ENCODE measurements around the gene DOCK10. TPM values are rescaled to one million over a fixed set of nuclear protein-coding genes. Genes with fewer than 3 reads are reported as not detected.
"Not testable (repeated sequence)": the region's sequence is repeated elsewhere in the genome, so short reads cannot be mapped to it uniquely, and the experiment has no call there.

DOCK10 gene
- total RNA-seq, 1 donor from 2014 or later = 6.0 TPM

DNA sequence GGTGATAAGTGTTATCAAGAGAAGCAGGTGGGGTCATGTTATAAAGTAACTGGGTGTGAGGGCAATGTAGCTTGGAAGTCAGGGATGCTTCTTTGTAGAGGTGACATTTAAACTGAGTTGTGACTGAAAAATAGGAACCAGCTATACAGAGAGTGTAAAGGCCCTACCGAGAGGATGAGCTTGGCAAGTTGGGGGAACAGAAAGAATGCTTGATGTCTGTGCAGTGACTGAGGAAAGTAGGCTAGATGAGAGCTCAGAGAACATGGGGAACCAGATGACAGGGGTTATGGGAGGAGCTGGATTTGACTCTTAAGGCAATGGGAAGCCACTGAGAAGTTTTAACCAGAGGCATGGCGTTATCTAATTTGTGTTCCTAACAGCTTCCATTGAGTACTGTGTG, 115.3 kb downstream of the DOCK10 start:
- ATAC-seq = peak; percentile 17

GRCh38 chr2:224925810-224926100, 116.5 kb downstream of the DOCK10 start:
- ATAC-seq (no peak), DNase-seq (ENCODE audit: low spot score) (no peak)

More for the DNA sequence above, 115.3 kb downstream of the DOCK10 start:
- DNase-seq (ENCODE audit: low spot score) = no peak

DNA sequence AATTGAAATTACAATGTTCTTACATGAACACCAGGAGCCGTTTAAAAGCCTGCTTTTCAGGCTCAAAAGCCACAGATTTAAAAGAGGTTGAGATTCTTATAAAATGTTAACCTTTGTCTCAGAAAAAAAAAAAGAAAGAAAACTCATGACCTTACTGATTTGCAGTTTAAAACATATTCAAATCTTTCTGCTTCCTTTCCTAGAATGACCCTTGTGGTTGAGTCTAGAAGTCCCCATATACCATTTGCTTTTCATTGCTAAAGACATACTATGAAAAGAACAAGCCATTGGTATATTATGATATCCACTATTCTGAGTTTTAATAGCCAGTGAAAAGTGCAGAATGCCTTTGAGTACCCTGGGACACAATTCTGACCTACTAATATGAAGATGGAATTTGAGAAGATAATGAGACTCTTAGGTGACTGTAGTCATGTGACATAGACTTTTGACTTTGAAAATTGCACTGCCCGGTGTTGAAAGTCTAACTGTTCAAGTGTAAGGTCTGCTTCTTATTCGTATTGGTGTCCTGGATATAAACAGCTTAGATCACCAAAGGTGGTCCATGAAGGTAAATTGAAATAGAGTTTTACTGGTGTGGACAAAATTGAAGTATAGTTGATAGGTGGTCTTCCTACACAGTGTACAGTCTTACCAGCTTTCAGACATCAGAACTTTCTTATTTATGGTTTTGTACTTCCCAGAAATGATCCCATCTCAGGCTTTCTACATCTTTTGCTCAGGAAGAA, 117.0 kb downstream of the DOCK10 start:
- ATAC-seq = no peak
- DNase-seq (ENCODE audit: low spot score) = no peak

- DNase-seq (ENCODE audit: low spot score) = no peak
- no peak for ATAC-seq
Observed at GRCh38 chr2:224924631-224925030, 117.6 kb downstream of the DOCK10 start.

DNA sequence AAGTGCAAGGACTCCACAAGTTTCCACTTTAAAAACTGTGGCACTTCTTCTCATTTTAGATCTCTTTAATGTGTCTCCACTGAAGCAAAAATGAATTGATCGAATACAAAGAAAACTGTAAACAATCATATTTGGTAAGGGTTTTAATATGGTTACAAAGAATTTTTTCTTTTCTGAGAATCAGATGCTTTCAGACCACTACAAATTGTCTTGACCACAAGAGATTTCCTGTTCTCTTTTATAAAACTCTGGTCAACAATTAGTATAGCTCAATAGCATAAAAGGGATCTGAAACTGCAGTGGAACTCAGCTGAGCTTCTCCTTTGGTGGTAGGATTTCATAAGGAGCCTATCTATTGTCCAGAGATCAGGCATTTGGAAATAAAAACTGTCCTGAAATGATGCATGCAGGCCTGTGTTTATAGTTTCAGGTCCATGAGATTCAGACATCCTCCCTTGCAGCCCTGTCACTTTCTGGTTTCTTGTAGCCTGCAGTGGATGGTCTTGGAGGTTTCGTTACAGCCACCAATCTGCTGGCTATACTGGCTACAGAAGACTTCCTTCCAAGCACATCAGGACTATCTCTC, 120.0 kb downstream of the DOCK10 start:
- ATAC-seq (peak; percentile 51), DNase-seq (ENCODE audit: low spot score) (no peak)

DNA sequence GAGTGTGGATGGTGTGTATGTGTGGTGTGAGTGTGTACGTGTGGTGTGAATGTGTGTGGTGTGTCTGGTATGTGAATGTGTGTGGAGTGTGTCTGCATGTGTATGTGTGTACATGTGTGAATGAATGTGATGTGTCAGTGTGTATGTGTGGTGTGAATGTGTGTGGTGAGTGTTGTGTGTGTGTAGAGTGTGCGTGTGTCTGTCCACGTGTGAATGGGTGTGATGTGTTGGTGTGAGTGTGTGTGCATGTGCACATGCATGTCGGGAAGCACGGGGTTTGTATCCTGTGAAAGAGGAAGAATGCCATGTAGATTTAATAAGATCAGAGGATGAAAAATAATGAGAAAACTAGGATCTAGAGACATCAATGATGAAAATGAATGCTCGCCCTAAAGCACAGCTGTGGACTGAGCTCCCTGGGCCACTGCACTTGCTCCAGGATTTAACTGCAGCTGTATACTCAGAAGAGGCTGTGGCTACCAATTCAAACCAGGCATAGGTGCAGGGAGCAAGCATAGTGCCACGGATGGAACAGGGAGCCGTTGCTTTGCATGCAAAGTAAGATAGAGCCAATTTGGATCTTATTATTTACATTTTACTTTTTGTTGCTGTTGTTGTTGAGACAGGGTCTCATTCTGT, 122.7 kb downstream of the DOCK10 start:
- DNase-seq (ENCODE audit: low spot score) (no peak), ATAC-seq (no peak)

DNA sequence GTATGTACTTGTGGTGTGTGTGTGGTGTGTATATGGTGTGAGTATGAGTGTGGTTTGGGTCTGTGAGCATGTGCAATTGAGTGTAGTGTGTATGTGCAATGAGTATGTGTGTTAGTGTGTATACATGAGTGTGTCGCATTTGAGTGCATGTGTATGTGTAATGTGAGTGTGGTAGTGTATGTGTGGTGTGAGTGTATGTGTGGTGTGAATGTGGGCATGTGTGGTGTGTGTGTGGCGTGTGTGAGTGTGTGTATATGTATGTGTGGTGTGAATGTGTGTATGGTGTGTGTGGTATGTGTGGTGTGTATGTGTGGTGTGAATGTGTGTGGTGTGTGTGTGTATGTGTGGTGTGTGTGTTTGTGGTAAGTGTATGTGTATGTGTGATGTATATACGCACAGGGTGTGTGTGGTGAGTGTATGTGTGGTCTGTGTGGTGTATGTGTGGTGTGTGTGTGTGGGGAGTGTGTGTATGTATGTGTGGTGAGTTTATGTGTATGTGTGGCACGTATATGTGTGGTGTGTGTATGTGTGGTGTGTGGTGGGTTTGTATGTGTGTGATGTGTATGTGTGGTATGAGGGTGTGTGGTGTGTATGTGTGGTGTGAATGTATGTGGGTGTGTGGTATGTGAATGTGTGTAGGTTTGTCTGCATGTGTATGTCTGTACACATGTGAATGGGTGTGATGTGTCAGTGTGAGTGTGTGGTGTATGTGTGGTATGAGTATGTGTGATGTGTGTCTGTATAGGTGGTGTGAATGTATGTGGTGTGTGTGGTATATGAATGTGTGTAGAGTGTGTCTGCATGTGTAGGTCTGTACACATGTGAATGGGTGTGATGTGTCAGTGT, 123.4 kb downstream of the DOCK10 start:
- no peak for DNase-seq (ENCODE audit: low spot score)
- no peak for ATAC-seq

GRCh38 chr2:224917246-224917645, 125.0 kb downstream of the DOCK10 start:
- not testable (repeated sequence) for DNase-seq (ENCODE audit: low spot score); ATAC-seq

DNA sequence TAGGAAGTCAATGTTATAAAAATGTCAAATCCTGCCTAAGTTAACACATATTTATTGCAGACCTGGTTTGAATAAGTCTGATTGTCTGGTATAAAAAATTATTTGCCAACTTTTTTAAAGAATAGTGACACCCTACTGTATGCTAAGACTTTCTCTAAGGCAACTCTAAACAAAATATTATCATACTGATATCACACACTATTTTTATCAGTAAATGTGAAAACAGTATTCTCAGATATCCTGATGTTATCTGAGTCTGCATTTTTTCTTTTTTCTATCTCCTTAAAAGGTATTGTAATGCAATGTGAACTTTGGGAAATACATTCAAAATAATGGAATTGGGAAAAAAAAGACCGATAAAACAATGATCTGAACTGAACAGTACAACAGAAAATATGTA, 127.1 kb downstream of the DOCK10 start:
- DNase-seq (ENCODE audit: low spot score) = no peak
- no peak for ATAC-seq

DNA sequence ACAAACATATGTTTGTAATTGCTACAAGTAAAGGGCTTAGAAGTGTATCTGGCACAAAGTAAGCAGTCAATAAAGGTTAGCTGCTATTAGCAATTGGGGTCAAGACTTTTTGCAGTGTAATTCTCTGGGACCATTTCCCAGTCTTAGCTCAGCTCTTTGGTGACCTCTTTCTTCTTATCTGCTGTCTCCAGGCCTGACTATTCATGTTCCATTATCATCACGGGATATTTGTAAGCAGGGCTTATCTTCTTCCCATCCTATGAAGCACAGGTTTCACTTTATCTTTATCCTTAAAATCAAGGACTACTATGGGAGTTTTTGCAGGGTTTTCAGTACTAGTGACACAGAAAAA, 131.7 kb downstream of the DOCK10 start:
- ATAC-seq (peak; percentile 68), DNase-seq (ENCODE audit: low spot score) (no peak)

GRCh38 chr2:224909885-224910573, 132.2 kb downstream of the DOCK10 start:
- DNase-seq (ENCODE audit: low spot score) = peak; percentile 80
- ATAC-seq = peak; percentile 96

GRCh38 chr2:224908818-224909217, 133.4 kb downstream of the DOCK10 start:
- DNase-seq (ENCODE audit: low spot score) (no peak), ATAC-seq (no peak)

DNA sequence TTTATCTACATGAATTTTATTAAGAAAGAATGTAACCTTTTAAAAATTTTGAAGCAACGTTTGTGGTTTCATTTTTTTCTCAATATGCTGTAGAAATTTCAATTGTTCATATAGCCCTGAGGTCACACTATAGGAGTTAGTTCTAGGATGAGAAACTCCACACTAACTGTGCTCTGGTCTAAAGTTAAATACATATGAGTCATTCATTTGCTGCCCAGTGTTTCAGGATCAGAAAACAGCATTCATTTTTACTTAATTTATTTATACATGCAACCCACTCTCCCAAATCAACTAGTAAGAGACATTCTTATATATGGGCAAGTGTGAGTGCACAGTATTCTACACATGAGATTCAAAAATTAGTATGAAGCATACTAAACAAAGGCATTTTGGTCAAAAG, 137.9 kb downstream of the DOCK10 start:
- no peak for ATAC-seq

DNA sequence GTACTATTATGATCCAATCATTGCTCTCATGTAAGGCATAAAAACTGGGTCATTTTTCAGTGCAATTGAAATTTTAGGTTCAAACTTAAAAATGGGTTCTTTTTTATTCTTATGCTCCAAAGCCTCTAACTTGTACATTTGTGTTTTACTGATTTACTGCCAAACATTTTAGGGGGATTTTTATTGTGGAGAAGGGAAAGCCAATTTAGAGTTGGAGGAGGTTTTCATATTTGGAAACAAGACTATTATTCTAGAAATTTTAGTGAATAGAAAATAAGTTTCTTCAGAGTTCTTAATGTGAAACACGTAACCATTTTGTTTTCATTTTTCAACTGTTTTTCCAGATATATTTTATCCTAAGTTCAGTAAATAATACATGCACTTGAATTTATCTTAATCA, 138.6 kb downstream of the DOCK10 start:
- ATAC-seq = no peak
- no peak for DNase-seq (ENCODE audit: low spot score)

More for the DNA sequence above, 137.9 kb downstream of the DOCK10 start:
- no peak for DNase-seq (ENCODE audit: low spot score)

DNA sequence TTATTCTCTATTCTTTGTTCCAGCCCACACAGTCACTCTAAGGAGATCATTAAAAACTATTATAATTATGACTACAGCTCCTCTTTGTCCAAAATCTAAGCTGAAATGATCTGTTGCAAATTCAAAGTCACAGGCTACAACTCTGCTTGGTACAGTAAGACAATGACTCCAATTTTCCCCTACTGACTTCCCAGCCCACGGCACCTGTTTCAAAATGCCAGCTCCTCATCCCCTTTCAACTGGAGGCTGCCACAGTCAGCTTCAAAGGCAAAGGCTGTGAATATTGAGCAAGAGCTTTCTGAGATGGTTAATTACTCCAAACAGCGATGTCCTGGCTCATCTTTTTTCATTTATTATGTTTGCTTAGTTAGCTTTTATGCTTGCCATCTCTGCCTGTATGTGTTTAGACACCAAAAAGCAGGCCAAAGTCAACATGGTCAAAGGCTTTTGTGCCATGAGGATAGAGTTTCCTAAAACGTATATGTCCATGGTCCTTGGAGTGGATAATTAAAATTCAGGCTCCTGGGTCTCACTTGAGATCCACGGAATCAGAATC, 141.1 kb downstream of the DOCK10 start:
- DNase-seq (ENCODE audit: low spot score) = no peak
- peak; percentile 33 for ATAC-seq

DNA sequence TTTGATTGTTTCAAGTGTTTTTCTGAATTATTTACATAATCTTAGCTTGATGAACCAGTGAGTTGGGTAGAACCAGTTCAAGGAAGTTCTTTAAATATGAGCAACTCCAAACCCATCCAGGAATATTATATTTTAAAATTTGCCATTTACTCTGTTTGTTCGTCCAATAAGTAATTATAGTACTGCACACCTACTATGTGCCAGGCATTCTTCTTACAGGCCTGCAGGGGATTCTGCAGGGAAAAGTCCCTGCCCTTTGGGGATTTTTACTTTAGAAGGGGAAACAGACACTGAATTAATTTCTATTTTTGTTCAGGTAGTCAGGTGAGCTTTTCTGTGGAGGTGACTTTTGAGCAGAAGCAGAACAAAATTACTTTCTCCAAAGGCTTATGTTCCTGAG, 146.9 kb downstream of the DOCK10 start:
- ATAC-seq (no peak), DNase-seq (ENCODE audit: low spot score) (no peak)

- ATAC-seq = no peak
- DNase-seq (ENCODE audit: low spot score) = no peak
Observed at GRCh38 chr2:224894356-224894755, 147.9 kb downstream of the DOCK10 start.

GRCh38 chr2:224893848-224894247, 148.4 kb downstream of the DOCK10 start:
- ATAC-seq = no peak
- DNase-seq (ENCODE audit: low spot score) = no peak

- DNase-seq (ENCODE audit: low spot score) = no peak
- peak; percentile 25 for ATAC-seq
Observed at GRCh38 chr2:224892574-224893204, 149.6 kb downstream of the DOCK10 start.

GRCh38 chr2:224890372-224890771, 151.9 kb downstream of the DOCK10 start:
- DNase-seq (ENCODE audit: low spot score) = no peak

More at GRCh38 chr2:224890372-224890771, 151.9 kb downstream of the DOCK10 start:
- no peak for ATAC-seq

Data from left lobe of liver (tissue), 2 donors.